Breast epithelium (tissue), 3 donors: Measurements from ENCODE around the gene OCEL1.

Experiments used
- CTCF ChIP-seq, 3 donors: fragments of 450-650 bp; IDR thresholded peaks; one replicate each; pipeline ENCODE4 v1.5.1; 2016 to 2017; ENCODE audit warnings: antibody characterized with exemption in 3 of 3, mild to moderate bottlenecking in 3 of 3, moderate library complexity in 3 of 3
- POLR2A ChIP-seq: fragments of 450-650 bp; IDR thresholded peaks from one replicate; pipeline ENCODE4 v1.6.1; 2016; ENCODE audit warnings: antibody characterized with exemption, mild to moderate bottlenecking, moderate library complexity

- TF ChIP-seq CTCF (IDR thresholded peaks at IDR 0.05) (no peak), POLR2A (no peak)
Measured at GRCh38 chr19:17211547-17212446, 14.2 kb upstream of the OCEL1 start.
